IMR-90 (cell line): ENCODE measurements around the gene CCL5. TPM values are rescaled to one million over a fixed set of nuclear protein-coding genes. Genes with fewer than 3 reads are reported as not detected.

Experiments
- ATAC-seq: fragments of 200-7000 bp; cut with Tn5 transposase; 2 replicates; pipeline ENCODE4 v1.9.1; 2020; ENCODE audit warnings: low read depth, mild to moderate bottlenecking, moderate library complexity
- BruUV-seq: library from RNA; stranded (reverse); fragments of 400-500 nt; replicated peaks from 2 replicates; lab custom pipeline; 2021; lab: Mats Ljungman, UMichigan
- CTCF ChIA-PET: fragments of 300-600 bp; formaldehyde crosslinking; extraction: SDS; loops from one replicate; lab custom pipeline; 2021; ENCODE audit warnings: antibody characterized with exemption; lab: Yijun Ruan, JAX
- POLR2A ChIA-PET: fragments of 300-600 bp; sonication (Branson Sonifier 250); formaldehyde crosslinking; loops from one replicate; lab custom pipeline; 2022; ENCODE audit warnings: antibody characterized with exemption; ENCODE audit not compliant: unreplicated experiment; lab: Charles Lee
- DNase-seq: peaks from one replicate; pipeline ENCODE4 v3.0.0; 2013
- H2AFZ ChIP-seq: replicated peaks from 2 replicates; pipeline ENCODE3; 2013; ENCODE audit warnings: low read length, mild to moderate bottlenecking; ENCODE audit not compliant: poor library complexity
- H2AK5ac ChIP-seq: 2 replicates; pipeline ENCODE4 v1.6.1; 2013; ENCODE audit warnings: low read depth, low read length, inconsistent platforms
- H2AK9ac ChIP-seq: replicated peaks from 2 replicates; pipeline ENCODE3; 2013; ENCODE audit warnings: mild to moderate bottlenecking, low read depth, low read length, moderate library complexity; ENCODE audit not compliant: poor library complexity
- H2BK120ac ChIP-seq: 2 replicates; pipeline ENCODE4 v1.6.1; 2013; ENCODE audit warnings: low read depth, low read length, inconsistent platforms
- H2BK15ac ChIP-seq: 3 replicates; pipeline ENCODE4 v1.6.1; 2013; ENCODE audit warnings: low read depth, low read length, inconsistent platforms
- H2BK20ac ChIP-seq: 2 replicates; pipeline ENCODE4 v1.6.1; 2013; ENCODE audit warnings: low read depth, mild to moderate bottlenecking, inconsistent platforms, low read length, moderate library complexity
- H2BK5ac ChIP-seq: 2 replicates; pipeline ENCODE4 v1.6.1; 2013; ENCODE audit warnings: mild to moderate bottlenecking, low read depth, low read length, inconsistent platforms; ENCODE audit not compliant: poor library complexity, severe bottlenecking
- H3K14ac ChIP-seq: replicated peaks from 2 replicates; pipeline ENCODE4 v1.6.1; 2013; ENCODE audit warnings: low read depth, low read length, inconsistent platforms
- H3K18ac ChIP-seq: 2 replicates; pipeline ENCODE4 v1.6.1; 2013; ENCODE audit warnings: low read depth, low read length, control low read depth
- H3K23ac ChIP-seq: 2 replicates; pipeline ENCODE4 v1.6.1; 2013; ENCODE audit warnings: low read depth, low read length, inconsistent platforms
- H3K27ac ChIP-seq: 2 replicates; pipeline ENCODE4 v1.5.1; 2013; ENCODE audit warnings: mild to moderate bottlenecking, control low read depth, low read length; ENCODE audit not compliant: insufficient read depth
- H3K27me3 ChIP-seq: 2 replicates; pipeline ENCODE4 v1.6.1; 2013; ENCODE audit warnings: low read length; ENCODE audit not compliant: control insufficient read depth, insufficient read depth
- H3K36me3 ChIP-seq: 2 replicates; pipeline ENCODE4 v1.6.1; 2013; ENCODE audit warnings: low read length, mixed read lengths; ENCODE audit not compliant: control insufficient read depth, insufficient read depth
- H3K4ac ChIP-seq: 2 replicates; pipeline ENCODE4 v1.6.1; 2013; ENCODE audit warnings: low read depth, low read length, inconsistent platforms
- H3K4me1 ChIP-seq: 2 replicates; pipeline ENCODE4 v1.6.1; 2013; ENCODE audit warnings: low read length, mixed read lengths; ENCODE audit not compliant: control insufficient read depth, insufficient read depth
- H3K4me2 ChIP-seq: 2 replicates; pipeline ENCODE4 v1.6.1; 2013; ENCODE audit warnings: low read depth, mild to moderate bottlenecking, control low read depth, low read length, moderate library complexity
- H3K4me3 ChIP-seq: 2 replicates; pipeline ENCODE4 v1.5.1; 2013; ENCODE audit warnings: low read depth, mild to moderate bottlenecking, control low read depth, low read length, moderate library complexity; ENCODE audit not compliant: insufficient read depth
- H3K56ac ChIP-seq: 2 replicates; pipeline ENCODE4 v1.6.1; 2013; ENCODE audit warnings: low read length, inconsistent platforms; ENCODE audit not compliant: insufficient read depth; ENCODE audit errors: extremely low read depth
- H3K79me1 ChIP-seq, 2 experiments: 2 replicates each; pipeline ENCODE4 v1.6.1; 2013; ENCODE audit warnings: low read length in 2 of 2, inconsistent platforms in 1 of 2, low read depth in 1 of 2
- H3K9ac ChIP-seq: 2 replicates; pipeline ENCODE4 v1.6.1; 2013; ENCODE audit warnings: low read depth, low read length, control low read depth
- H3K9me1 ChIP-seq: 2 replicates; pipeline ENCODE4 v1.6.1; 2013; ENCODE audit warnings: low read length, inconsistent platforms; ENCODE audit not compliant: insufficient read depth
- H3K9me3 ChIP-seq: 2 replicates; pipeline ENCODE4 v1.6.1; 2013; ENCODE audit warnings: low read length; ENCODE audit not compliant: control insufficient read depth, insufficient read depth
- H4K20me1 ChIP-seq: 2 replicates; pipeline ENCODE4 v1.6.1; 2013; ENCODE audit warnings: low read length, inconsistent platforms; ENCODE audit not compliant: insufficient read depth
- H4K5ac ChIP-seq: 2 replicates; pipeline ENCODE4 v1.6.1; 2013; ENCODE audit warnings: mild to moderate bottlenecking, low read depth, low read length, control low read depth
- H4K8ac ChIP-seq, 2 experiments: 2 replicates each; pipeline ENCODE4 v1.6.1; 2013; ENCODE audit warnings: low read depth in 2 of 2, low read length in 2 of 2, control low read depth in 1 of 2, inconsistent platforms in 1 of 2
- H4K91ac ChIP-seq: 2 replicates; pipeline ENCODE4 v1.6.1; 2013; ENCODE audit warnings: low read depth, low read length, inconsistent platforms; ENCODE audit not compliant: insufficient read depth
- BHLHE40 ChIP-seq: fragments of 150-350 bp; IDR thresholded peaks from 2 replicates; pipeline ENCODE4 v1.6.1; 2016; ENCODE audit warnings: mild to moderate bottlenecking, low read depth, low read length
- CEBPB ChIP-seq: IDR thresholded peaks from 2 replicates; pipeline ENCODE4 v1.6.1; 2012; ENCODE audit warnings: low read depth, low read length, improper control_type of control experiment
- CHD1 ChIP-seq: IDR thresholded peaks from 2 replicates; pipeline ENCODE4 v1.6.1; 2012; ENCODE audit warnings: low read depth, low read length, improper control_type of control experiment
- CTCF ChIP-seq: conservative IDR thresholded peaks from 2 replicates; pipeline ENCODE4 v1.5.1; 2012; ENCODE audit warnings: mild to moderate bottlenecking, low read depth, low read length, improper control_type of control experiment
- ELK1 ChIP-seq: fragments of 150-350 bp; IDR thresholded peaks from 2 replicates; pipeline ENCODE4 v1.6.1; 2016; ENCODE audit warnings: low read depth, mild to moderate bottlenecking, low read length, moderate library complexity, borderline replicate concordance
- FOS ChIP-seq: fragments of 150-350 bp; IDR thresholded peaks from 2 replicates; pipeline ENCODE4 v1.6.1; 2016; ENCODE audit warnings: low read depth, low read length
- MAFK ChIP-seq: IDR thresholded peaks from 2 replicates; pipeline ENCODE4 v1.6.1; 2012; ENCODE audit warnings: low read depth, low read length, improper control_type of control experiment
- MAZ ChIP-seq: IDR thresholded peaks from 2 replicates; pipeline ENCODE4 v1.6.1; 2012; ENCODE audit warnings: low read depth, mild to moderate bottlenecking, low read length, improper control_type of control experiment, moderate library complexity, borderline replicate concordance
- MXI1 ChIP-seq: IDR thresholded peaks from 2 replicates; pipeline ENCODE4 v1.6.1; 2012; ENCODE audit warnings: low read depth, mild to moderate bottlenecking, low read length, moderate library complexity, borderline replicate concordance
- NFE2L2 ChIP-seq: fragments of 150-350 bp; IDR thresholded peaks from 2 replicates; pipeline ENCODE4 v1.6.1; 2016; ENCODE audit warnings: low read depth, mild to moderate bottlenecking, low read length
- POLR2A ChIP-seq: IDR thresholded peaks from 2 replicates; pipeline ENCODE4 v1.6.1; 2012; ENCODE audit warnings: mild to moderate bottlenecking, low read depth, low read length
- RAD21 ChIP-seq: IDR thresholded peaks from 2 replicates; pipeline ENCODE4 v1.6.1; 2012; ENCODE audit warnings: low read length, improper control_type of control experiment
- RCOR1 ChIP-seq: IDR thresholded peaks from 2 replicates; pipeline ENCODE4 v1.6.1; 2012; ENCODE audit warnings: mild to moderate bottlenecking, low read length, improper control_type of control experiment; ENCODE audit not compliant: insufficient replicate concordance
- RFX5 ChIP-seq: IDR thresholded peaks from 2 replicates; pipeline ENCODE4 v1.8.0; 2012; ENCODE audit warnings: low read depth, mild to moderate bottlenecking, low read length, moderate library complexity
- SMC3 ChIP-seq: fragments of 150-350 bp; IDR thresholded peaks from 2 replicates; pipeline ENCODE4 v1.6.1; 2016; ENCODE audit warnings: low read depth, mild to moderate bottlenecking, antibody characterized with exemption, low read length, moderate library complexity
- USF2 ChIP-seq: fragments of 150-350 bp; IDR thresholded peaks from 2 replicates; pipeline ENCODE4 v1.6.1; 2017; ENCODE audit warnings: mild to moderate bottlenecking, antibody characterized with exemption, low read length, low read depth
- WGBS, 2 experiments: methylation state at CpG; one replicate each; pipeline versions ENCODE4 v1.1.5 to v1.1.7; 2013; ENCODE audit warnings: missing lambda C conversion rate in 2 of 2; ENCODE audit not compliant: insufficient read length in 1 of 2; ENCODE audit errors: extremely low coverage in 2 of 2; 5-methylcytosine and 5-hydroxymethylcytosine counted together
- dilution Hi-C: fragments of 300-500 bp; cut with HindIII; formaldehyde crosslinking; loops from one replicate; pipeline ENCODE4 v1.14.3; 2018; ENCODE audit warnings: low sequenced_read_pairs; ENCODE audit not compliant: unreplicated experiment
- in situ Hi-C: fragments of 300-500 bp; cut with MboI; formaldehyde crosslinking; loops from 3 replicates; pipeline ENCODE4 v1.14.3; 2019; ENCODE audit warnings: low sequenced_read_pairs, inconsistent platforms, mixed read lengths
- intact Hi-C: fragments of 100-400 bp; cut with micrococcal nuclease; formaldehyde crosslinking; loops from 2 replicates; pipeline ENCODE4 v1.10.0; 2022
- polyA plus RNA-seq, 3 experiments: library from polyadenylated mRNA; depleted of rRNA; stranded (reverse); fragments of >200 nt; gene quantifications; 2 replicates each; pipeline ENCODE4 v1.2.3, GENCODE V29; 2012; ENCODE audit warnings: low replicate concordance in 1 of 3
- total RNA-seq: library from RNA; depleted of rRNA; stranded (reverse); fragments of >200 nt; gene quantifications from 2 replicates; pipeline ENCODE4 v1.2.3, GENCODE V29; 2012

The CCL5 gene
- total and polyA plus RNA-seq, 2 of the 4 experiments (the other 2 are of a cell fraction) = not detected

GRCh38 chr17:35912339-35912912 lies 32.3 kb upstream of the CCL5 start:
- no peak overlapping the region for H4K91ac ChIP-seq
- no peak overlapping the region for H3K27ac ChIP-seq

More at GRCh38 chr17:35912339-35912912, 32.3 kb upstream of the CCL5 start:
- no peak overlapping the region for H2AK9ac ChIP-seq
- no peak overlapping the region for H2BK5ac ChIP-seq
- H3K18ac ChIP-seq = no peak overlapping the region
- no peaks in the 10 kb centered on the region for H3K79me1 ChIP-seq
- no peaks in the 10 kb centered on the region for H3K9me3 ChIP-seq
- H4K20me1 ChIP-seq = no peaks in the 10 kb centered on the region; the same call in 1 of the 2 replicates
- H3K9ac ChIP-seq = no peak overlapping the region
- in situ Hi-C loops (no loop called here), dilution Hi-C loops (no loop called here), intact Hi-C loops (no loop called here)
- no peak overlapping the region for H3K23ac ChIP-seq
- no peak overlapping the region for H3K14ac ChIP-seq
- H3K36me3 ChIP-seq = no peaks in the 10 kb centered on the region
- no peaks in the 10 kb centered on the region; the same call in 1 of the 2 replicates for H3K9me1 ChIP-seq
- no peaks in the 10 kb centered on the region for H3K4me1 ChIP-seq
- no peak for TF ChIP-seq RFX5
- TF ChIP-seq CHD1 = no peak
- no peak for TF ChIP-seq MAFK
- TF ChIP-seq ELK1 = no peak
- TF ChIP-seq USF2 = no peak
- TF ChIP-seq RCOR1 = no peak
- TF ChIP-seq BHLHE40 = no peak
- TF ChIP-seq NFE2L2 = no peak
- no peak for TF ChIP-seq POLR2A
- TF ChIP-seq MXI1 = no peak
- TF ChIP-seq SMC3 = no peak
- no peak for TF ChIP-seq CTCF
- TF ChIP-seq RAD21 = no peak
- no peak for TF ChIP-seq FOS
- TF ChIP-seq MAZ = no peak
- TF ChIP-seq CEBPB = no peak
- no peak overlapping the region for H2BK120ac ChIP-seq
- no peak overlapping the region for H4K8ac ChIP-seq
- no peak overlapping the region for H3K4ac ChIP-seq
- H3K4me3 ChIP-seq = no peak overlapping the region
- H3K4me2 ChIP-seq = no peak overlapping the region
- POLR2A ChIA-PET = no interaction called here
- BruUV-seq = no TSS peak
- ATAC-seq = no peak
- H2AK5ac ChIP-seq = no peak overlapping the region
- no peak overlapping the region for H2BK20ac ChIP-seq
- 60% methylated on average over 1 of the region's 3 CpGs; no CpG with 5 or more reads in 1 of the 2 experiments for WGBS, 2 experiments
- H2AFZ ChIP-seq = no peak overlapping the region
- no peak overlapping the region for H2BK15ac ChIP-seq
- no peak for DNase-seq
- no peak overlapping the region for H3K56ac ChIP-seq
- peaks cover 2% of the 10 kb centered on the region; the same call in 1 of the 2 replicates for H3K27me3 ChIP-seq
- CTCF ChIA-PET = no interaction called here
- no peak overlapping the region for H4K5ac ChIP-seq
